Cerebellar cortex (tissue), 1 donor: ENCODE data around the gene ALKBH4.
A peak's percentile ranks its signal among the peaks of the same experiment; 100 is the strongest.
"Not testable (repeated sequence)": the region's sequence is repeated elsewhere in the genome, so short reads cannot be mapped to it uniquely, and the experiment has no call there.

Source experiments
- DNase-seq: peaks from one replicate; pipeline ENCODE4 v3.0.0-alpha.2; 2015; ENCODE audit warnings: low spot score

ALKBH4 gene

GRCh38 chr7:102427019-102427405 is 37.7 kb downstream of the ALKBH4 start:
- no peak for DNase-seq

GRCh38 chr7:102426268-102427018 is 38.2 kb downstream of the ALKBH4 start:
- no peak for DNase-seq

- peak; percentile 77 for DNase-seq
Observed at GRCh38 chr7:102425639-102426267, 38.9 kb downstream of the ALKBH4 start.

GRCh38 chr7:102424787-102425218 is 39.9 kb downstream of the ALKBH4 start:
- DNase-seq = no peak

- peak; percentile 88 for DNase-seq
Observed at GRCh38 chr7:102424129-102424551, 40.5 kb downstream of the ALKBH4 start.

GRCh38 chr7:102421706-102422240 is 42.9 kb downstream of the ALKBH4 start:
- no peak for DNase-seq

GRCh38 chr7:102418592-102418991 is 46.1 kb downstream of the ALKBH4 start:
- DNase-seq = no peak

- DNase-seq = no peak
Observed at GRCh38 chr7:102417105-102417504, 47.6 kb downstream of the ALKBH4 start.

- DNase-seq = no peak
Observed at GRCh38 chr7:102416406-102416805, 48.3 kb downstream of the ALKBH4 start.

GRCh38 chr7:102415685-102416225 is 48.9 kb downstream of the ALKBH4 start:
- peak; percentile 25 for DNase-seq

GRCh38 chr7:102413611-102414010 is 51.1 kb downstream of the ALKBH4 start:
- peak; percentile 59 for DNase-seq

- peak; percentile 96 for DNase-seq
Observed at GRCh38 chr7:102413091-102413490, 51.6 kb downstream of the ALKBH4 start.

GRCh38 chr7:102412548-102412947 is 52.1 kb downstream of the ALKBH4 start:
- DNase-seq = peak; percentile 97

GRCh38 chr7:102410918-102411317 is 53.7 kb downstream of the ALKBH4 start:
- no peak for DNase-seq

GRCh38 chr7:102410123-102410522 is 54.5 kb downstream of the ALKBH4 start:
- no peak for DNase-seq

- DNase-seq = no peak
Observed at GRCh38 chr7:102409340-102409739, 55.3 kb downstream of the ALKBH4 start.

GRCh38 chr7:102408530-102408929 is 56.1 kb downstream of the ALKBH4 start:
- DNase-seq = not testable (repeated sequence)

GRCh38 chr7:102407910-102408309 is 56.8 kb downstream of the ALKBH4 start:
- DNase-seq = no peak
